RPMI8226 (cell line): ENCODE measurements around the gene CCDC102A.

Experiments used
- DNase-seq: peaks from one replicate; pipeline ENCODE4 v3.0.0-alpha.2; 2015

CCDC102A gene

GRCh38 chr16:57476546-57477410, 59.6 kb downstream of the CCDC102A start:
- no peak for DNase-seq

GRCh38 chr16:57475711-57476339, 60.5 kb downstream of the CCDC102A start:
- DNase-seq = peak; percentile 82

DNA sequence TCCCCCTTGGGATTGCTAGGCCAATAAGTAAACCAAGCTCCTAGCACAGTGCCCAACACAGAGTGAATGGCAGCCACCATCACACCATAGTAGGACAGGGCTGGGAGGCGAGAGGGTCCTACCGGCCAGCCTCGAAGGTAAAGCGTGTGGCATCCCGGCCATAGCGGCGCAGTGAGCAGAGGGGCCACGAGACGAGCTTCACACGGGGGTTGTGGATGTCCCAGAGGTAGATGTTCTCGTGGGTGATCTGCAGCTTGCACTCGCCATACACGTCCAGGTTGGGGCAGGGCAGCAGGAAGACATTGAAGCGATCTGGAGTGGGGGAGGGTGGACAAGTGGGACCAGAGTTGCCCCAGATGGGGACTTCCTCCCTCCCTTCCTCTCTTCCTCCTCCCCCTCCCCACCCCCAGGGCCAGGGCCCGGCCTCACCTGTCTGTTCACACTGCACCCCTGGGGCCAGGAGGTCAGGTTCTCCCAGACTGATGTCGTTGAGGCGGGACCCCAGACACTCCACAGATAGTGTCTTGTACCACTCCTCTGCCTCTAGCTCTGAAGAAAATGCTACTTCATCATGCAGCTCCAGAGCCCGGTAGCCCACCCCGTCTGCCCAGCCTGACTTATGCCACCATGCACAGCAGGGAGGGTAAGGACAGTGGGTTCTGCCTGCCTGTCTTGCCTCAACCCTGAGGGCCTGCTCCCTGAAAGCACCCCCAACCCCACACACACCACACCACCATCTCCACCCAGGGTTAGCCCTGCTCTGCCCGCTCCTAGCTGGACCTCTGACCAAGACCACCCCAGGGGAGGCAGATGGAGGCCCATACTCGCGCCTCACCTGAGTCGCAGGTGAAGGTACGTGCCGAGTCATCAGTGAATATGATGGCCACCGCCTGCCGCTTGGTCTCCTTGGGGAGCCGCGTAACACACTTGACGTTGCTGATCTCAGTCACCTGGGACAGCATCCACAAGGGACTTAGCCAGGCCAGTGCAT, 61.4 kb downstream of the CCDC102A start:
- DNase-seq = peak; percentile 25

GRCh38 chr16:57473906-57474305, 62.5 kb downstream of the CCDC102A start:
- DNase-seq = no peak

DNA sequence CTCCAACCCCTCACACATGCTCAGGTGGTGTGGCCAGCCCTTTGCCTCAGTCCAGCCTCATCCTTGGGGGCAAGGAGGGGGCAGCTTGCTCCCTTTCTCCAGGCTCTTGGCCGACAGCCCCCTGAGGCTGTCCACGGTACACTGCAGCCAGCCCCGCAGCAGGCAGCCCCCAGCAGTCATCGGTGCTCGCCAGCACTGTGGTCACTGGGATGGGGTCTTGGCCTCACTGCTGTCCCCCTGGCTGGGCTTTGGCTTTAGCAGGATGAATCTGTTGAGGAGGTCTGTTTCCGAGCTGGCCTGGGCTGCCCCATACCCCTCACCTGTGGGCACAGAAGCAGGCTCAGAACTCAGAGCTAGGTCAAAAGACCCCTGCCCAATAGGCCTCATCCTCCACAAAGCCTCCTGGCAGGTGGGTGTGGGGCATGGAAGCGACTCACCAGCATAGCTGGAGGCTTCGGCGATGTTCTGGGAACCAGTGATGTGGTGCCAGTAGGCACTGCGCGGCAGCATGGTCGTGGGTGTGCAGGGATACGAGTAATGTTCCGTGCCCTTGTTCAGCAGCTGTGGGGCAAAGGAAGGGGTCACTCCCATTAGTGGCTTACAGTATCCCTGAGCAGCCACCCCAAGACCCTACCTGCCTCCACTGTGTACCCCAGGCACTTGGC, 63.1 kb downstream of the CCDC102A start:
- no peak for DNase-seq

GRCh38 chr16:57472665-57473060, 63.7 kb downstream of the CCDC102A start:
- DNase-seq = no peak

DNA sequence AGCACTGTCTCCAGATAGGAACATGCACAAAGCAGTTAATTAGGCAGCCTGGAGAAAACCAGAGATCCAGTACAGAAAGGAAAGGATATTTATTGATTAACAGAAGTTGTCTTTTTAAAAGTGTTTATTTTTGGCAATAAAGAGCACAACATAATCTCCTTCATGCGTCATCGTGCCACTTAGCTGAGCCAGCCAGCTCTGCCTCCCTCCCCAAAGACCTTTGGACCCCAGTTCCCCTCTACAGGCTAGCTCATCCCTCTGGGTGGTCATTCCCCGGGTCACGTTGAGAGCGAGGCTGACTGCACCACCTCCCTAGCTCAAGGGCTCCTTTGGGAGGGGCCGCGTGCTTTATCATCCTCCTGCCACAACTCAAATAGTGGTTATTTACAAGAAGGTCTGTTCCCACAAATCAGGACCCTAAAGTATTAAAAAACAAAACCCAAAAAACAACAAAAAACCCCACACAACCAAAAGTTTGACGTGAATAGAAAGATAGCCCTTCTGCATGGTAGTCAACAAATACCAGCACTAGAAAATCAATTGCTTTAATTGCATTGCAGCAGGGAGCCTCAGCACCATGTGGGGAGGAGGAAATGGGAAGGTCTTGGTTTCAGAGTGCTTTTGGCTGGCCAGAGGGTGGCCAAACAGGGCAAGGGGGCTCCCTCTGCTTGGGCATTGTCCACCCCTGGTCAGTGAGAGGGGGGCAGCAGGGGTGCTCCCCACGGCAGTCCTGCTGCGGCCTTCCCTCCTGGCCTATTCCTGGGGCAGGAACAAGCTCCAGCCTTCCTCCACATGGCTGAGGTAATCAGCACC, 64.3 kb downstream of the CCDC102A start:
- no peak for DNase-seq

DNA sequence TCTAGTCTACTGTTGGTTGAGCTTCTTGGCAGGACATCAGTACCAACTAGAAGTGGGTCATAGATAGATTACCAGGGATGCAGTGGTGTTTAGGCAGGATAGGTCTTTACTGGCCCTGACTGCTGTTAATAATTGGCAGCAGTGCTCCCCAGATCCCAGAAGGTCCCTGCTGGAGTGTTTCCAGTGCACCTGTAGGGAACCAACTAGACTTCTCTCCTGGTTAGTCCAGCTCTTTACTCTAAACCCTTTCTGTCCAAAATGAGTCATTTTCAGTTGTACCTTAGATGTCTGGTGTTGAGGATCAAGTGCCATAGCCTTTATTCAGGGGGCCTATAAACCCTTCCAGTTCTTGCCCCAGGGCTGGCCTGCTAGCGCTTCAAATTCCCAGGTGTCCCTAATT, 65.2 kb downstream of the CCDC102A start:
- no peak for DNase-seq

DNA sequence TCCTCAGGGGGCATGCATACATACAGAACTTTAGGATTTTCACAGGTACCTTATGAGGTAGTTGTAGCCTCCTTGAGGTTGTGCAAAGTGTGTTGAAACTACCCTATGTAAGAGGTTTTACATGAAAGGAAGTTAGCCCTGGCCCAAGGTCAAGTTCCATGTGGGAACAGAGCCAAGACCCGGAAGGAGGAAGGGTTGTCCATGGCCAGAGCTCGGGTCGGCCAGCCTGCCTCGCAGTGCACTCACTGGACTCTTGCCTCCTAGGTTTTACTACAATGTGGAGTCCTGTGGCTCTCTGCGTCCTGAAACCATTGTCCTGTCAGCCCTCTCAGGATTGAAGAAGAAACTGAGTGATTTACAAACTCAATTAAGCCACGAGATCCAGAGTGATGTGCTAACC, 65.7 kb downstream of the CCDC102A start:
- no peak for DNase-seq

DNA sequence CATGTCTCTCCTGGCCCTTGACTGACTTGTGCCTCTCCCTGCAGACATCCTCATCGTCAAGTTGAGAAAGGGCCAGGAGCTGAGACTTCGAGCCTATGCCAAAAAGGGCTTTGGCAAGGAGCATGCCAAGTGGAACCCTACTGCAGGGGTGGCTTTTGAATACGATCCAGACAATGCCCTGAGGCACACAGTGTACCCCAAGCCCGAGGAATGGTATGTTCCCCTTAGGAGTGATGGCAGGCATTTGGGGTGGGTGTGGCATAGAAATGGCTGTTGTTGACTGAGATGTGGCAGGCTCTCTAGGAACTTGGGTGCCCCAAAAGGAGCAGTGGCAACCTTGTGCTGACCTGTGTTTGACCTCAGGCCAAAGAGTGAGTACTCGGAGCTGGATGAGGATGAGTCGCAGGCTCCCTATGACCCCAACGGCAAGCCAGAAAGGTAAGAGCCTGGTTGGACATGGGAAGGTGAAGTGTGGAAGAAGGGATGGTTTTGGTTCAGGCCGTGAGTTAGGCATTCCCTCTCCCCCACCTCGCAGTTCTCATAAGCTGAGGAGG, 66.4 kb downstream of the CCDC102A start:
- no peak for DNase-seq

GRCh38 chr16:57469046-57469445, 67.3 kb downstream of the CCDC102A start:
- DNase-seq = no peak

DNA sequence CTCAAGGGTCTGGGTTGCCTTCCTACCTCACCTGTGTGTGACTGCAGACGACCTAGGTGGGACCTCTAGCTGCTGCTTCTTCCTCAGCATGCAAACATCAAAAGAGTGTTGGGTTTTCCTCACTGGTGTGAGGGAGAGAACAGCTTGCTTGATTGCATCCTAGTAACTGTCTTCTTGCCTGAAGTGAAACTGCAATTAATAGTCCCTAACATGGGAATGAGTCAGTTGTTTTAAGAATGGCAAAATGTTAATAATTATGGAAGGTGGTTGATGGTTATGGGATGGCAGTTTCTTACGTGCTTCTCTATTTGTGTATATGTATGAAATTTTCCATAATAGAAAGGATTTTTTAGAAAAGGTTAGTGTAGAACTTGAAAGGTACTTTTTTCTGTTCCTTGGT, 68.0 kb downstream of the CCDC102A start:
- DNase-seq = no peak

DNA sequence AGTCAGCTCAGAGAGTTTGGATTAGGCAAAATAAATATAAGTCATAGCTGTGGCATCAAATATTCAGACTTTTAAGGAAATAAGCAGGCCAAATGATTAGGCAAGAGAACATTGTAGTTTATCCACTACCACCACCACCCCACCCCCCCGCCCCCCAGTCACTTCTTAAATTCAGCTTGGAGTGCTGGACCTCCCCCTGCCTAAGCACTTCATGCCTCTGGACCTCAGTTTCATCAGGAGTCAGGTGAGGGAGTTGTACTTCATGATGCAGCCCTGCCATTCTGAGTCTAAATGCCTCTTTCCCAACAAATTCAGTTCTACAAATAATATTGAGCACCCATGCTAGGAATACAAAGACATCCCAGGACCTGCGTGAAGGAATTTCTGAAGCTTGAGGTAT, 71.8 kb downstream of the CCDC102A start:
- DNase-seq = no peak

DNA sequence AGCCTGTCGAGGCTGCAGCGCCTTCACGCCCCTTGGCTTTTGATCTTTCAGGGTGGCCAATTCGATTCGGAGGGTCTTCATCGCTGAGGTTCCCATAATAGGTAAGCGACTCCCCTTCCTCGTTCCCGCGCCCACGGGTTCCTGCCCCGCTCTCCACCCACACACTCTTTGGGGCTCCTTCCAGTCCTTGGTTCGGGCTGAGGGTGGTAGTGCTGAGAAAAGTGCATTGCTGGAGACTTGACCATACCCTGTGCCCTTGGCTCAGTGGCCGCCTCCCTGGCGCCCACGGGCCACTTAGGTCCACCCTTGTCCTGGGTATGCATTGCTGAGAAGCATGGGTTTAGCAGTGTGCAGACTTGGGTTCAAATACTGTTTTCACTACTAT, 73.4 kb downstream of the CCDC102A start:
- DNase-seq = no peak

- DNase-seq = peak; percentile 96
These were observed 74.0 kb downstream of the CCDC102A start, which contains the start of gene POLR2C for GRCh38 chr16:57462209-57462977. POLR2C (plus strand) TSS chr16:57462679; CDS start chr16:57462725, 46 bp downstream.
